ENCODE data around the gene CARM1. TPM values are rescaled to one million over a fixed set of nuclear protein-coding genes. Genes with fewer than 3 reads are reported as not detected.

The CARM1 gene
- total and polyA plus RNA-seq, 11 donors, result 22.4 to 39.5 (median 29.3) TPM

- TF ChIP-seq POLR2A (IDR thresholded peaks at IDR 0.05), result no peak
- TF ChIP-seq CTCF (IDR thresholded peaks at IDR 0.05), result no peak
- H3K9me3 ChIP-seq, result no peaks in the 10 kb centered on the region
- ATAC-seq (peak in 2 of 4 donors; percentile 1 to 3), DNase-seq (peak in 2 of 5 donors; percentile 18 to 47)
- 86 to 93% (median 92%) methylated on average over 20 to 26 of the region's 26 CpGs for WGBS, 4 donors
- no peaks in the 10 kb centered on the region for H3K4me1 ChIP-seq
- H3K4me3 ChIP-seq, result no peak overlapping the region
- peaks cover 2 to 99% (median 91%) of the 10 kb centered on the region in 9 donors for H3K36me3 ChIP-seq
- no peak overlapping the region for H3K27ac ChIP-seq
- intact Hi-C loops (cut with DNase I), result no loop called here
- no peaks in the 10 kb centered on the region for H3K27me3 ChIP-seq
Observed at GRCh38 chr19:10828981-10829821, 42.2 kb upstream of the CARM1 start.

- H3K4me3 ChIP-seq, result no peak overlapping the region
- H3K27ac ChIP-seq, result no peak overlapping the region
- peaks cover 0 to 5% (median 0%) of the 10 kb centered on the region in 12 donors for H3K4me1 ChIP-seq
- peaks cover under 1 to 95% (median 83%) of the 10 kb centered on the region in 9 donors for H3K36me3 ChIP-seq
- H3K9me3 ChIP-seq, result no peaks in the 10 kb centered on the region
- 86 to 93% (median 86%) methylated on average over 14 to 16 of the region's 16 CpGs for WGBS, 4 donors
- no peaks in the 10 kb centered on the region for H3K27me3 ChIP-seq
- peak in 1 of 5 donors; percentile 30 for DNase-seq
- peak in 2 of 4 donors; percentile 1 to 2 for ATAC-seq
- intact Hi-C loops (cut with DNase I), result no loop called here
- TF ChIP-seq POLR2A (IDR thresholded peaks at IDR 0.05), result no peak
- TF ChIP-seq CTCF (IDR thresholded peaks at IDR 0.05), result no peak
Observed at GRCh38 chr19:10829967-10830366, 41.4 kb upstream of the CARM1 start.

- WGBS, 4 donors, result 78 to 89% (median 88%) methylated on average over 6 to 7 of the region's 7 CpGs
- TF ChIP-seq CTCF (IDR thresholded peaks at IDR 0.05), result no peak
- TF ChIP-seq POLR2A (IDR thresholded peaks at IDR 0.05), result no peak
- H3K27me3 ChIP-seq, result no peaks in the 10 kb centered on the region
Observed at GRCh38 chr19:10830370-10830769, 41.0 kb upstream of the CARM1 start.

GRCh38 chr19:10830931-10831779 lies 40.2 kb upstream of the CARM1 start:
- Histone ChIP-seq H3K4me3 (no peak overlapping the region), H3K27me3 (no peaks in the 10 kb centered on the region), H3K4me1 (peaks cover 0 to 9% (median 4%) of the 10 kb centered on the region in 12 donors), H3K36me3 (peaks cover 0 to 83% (median 72%) of the 10 kb centered on the region in 9 donors), H3K27ac (no peak overlapping the region), H3K9me3 (no peaks in the 10 kb centered on the region)
- WGBS, 4 donors, result 78 to 88% (median 86%) methylated on average over 8 to 33 of the region's 33 CpGs
- intact Hi-C loops (cut with DNase I), result no loop called here
- DNase-seq, result no peak
- TF ChIP-seq CTCF (IDR thresholded peaks at IDR 0.05) (no peak), POLR2A (IDR thresholded peaks at IDR 0.05) (no peak)
- no peak for ATAC-seq

More at GRCh38 chr19:10830370-10830769, 41.0 kb upstream of the CARM1 start:
- intact Hi-C loops (cut with DNase I), result no loop called here
- Histone ChIP-seq H3K4me1 (peaks cover 0 to 5% (median 2%) of the 10 kb centered on the region in 12 donors), H3K36me3 (peaks cover 0 to 91% (median 79%) of the 10 kb centered on the region in 9 donors), H3K4me3 (no peak overlapping the region), H3K27ac (no peak overlapping the region), H3K9me3 (no peaks in the 10 kb centered on the region)
- no peak for DNase-seq
- ATAC-seq, result no peak
